IPS DF 19.7 (cell line): ENCODE results near the gene HOXA6.

Source experiments
- DNase-seq: peaks from one replicate; pipeline ENCODE4 v3.0.0-alpha.2; 2013; ENCODE audit warnings: low read depth, low spot score

The HOXA6 gene

DNA sequence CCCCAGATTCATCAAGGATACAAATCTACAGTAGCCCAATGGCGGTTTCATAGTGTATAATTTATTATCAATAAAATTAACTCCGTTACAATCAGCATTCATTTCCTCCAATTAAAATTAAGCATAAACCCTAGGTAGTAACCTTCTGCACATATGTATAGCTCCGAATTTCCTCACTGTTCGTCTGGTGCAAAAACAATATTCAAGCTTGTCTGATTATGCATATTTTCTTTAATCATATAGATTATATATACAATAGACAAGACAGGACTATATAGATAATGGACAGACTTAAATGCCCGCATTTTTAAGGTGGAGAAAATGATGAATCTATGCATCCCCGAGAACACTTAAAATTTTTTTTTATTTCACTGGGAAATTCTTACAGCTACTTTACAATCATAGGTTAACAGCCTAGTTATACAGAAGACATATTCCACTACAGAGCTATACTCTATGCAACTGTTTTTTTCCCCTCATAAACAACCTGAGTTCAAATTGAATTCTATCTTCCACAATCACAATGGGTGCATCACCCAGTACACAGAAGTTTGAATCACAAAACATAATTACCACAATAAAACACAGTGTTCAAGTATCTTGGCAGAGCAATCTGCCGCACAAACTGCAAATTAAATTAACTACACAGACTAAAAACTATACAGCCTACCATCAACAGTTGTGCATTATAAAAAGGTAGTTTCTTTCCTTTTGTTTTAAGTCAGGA, 15.2 kb upstream of the HOXA6 start:
- DNase-seq: no peak

DNA sequence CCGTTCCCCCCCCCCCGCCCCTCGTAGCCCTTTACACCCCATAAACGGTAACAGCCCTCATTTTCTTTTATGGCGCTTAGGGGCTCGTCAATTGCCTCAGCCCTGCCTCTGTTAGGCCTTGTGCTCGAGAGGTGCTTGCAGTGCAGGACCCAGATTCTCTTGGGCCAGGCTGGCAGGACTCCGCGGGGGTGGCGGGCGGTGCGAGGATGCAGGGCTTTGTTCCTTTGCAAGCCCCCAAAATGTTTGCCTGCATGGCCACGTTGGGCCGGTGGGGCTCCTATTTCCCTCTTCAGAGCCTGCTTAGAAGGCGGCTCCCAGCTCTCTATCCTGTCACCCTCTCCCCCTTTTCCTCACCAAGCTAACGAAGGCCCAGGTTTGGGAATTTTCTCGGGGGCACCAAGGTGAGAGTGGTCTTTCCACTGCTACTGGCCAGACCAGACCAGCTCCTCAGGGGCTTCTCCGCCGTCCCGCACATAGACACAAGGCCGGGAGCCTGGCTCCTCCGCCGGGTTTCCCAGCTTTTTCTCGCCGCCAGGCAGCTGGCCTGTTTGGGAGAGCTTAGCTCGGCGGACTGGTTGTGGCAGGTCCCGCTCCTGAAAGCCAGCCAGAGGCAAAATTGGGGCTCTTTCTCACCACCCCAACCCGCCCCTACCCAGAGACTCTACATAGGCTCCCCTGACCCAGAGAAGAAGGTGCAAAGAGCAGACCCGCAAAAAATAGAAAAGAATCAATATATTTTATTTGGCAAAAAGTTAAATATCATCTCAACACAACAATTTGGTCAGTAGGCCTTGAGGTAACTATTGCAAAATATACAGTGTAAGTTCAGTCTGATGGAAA, 14.4 kb upstream of the HOXA6 start:
- no peak for DNase-seq

DNA sequence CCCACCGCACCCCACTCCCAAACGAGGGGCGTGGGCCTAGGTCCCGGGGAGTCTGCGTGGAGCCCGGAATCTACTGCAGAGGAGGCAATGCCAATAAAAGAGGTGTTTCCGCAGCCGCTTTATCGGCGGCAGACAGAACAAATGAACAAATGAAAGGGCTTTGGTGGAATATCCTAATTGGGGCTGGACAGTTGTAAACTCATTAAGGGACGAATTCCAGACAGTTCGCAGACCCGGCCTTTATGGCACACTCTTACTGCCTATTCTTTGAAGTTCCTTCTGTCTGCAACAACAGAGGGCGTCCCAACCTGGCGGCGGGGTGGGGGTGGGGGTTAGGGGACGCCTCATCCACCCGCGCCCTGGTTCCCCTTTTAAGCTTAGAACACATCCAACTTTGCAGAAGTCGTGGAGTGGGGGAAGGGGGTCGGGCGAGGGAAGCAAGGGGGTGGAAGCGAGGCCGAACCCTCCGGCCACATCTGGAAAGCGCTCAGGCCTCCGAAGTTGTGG, 13.7 kb upstream of the HOXA6 start:
- DNase-seq: no peak

DNA sequence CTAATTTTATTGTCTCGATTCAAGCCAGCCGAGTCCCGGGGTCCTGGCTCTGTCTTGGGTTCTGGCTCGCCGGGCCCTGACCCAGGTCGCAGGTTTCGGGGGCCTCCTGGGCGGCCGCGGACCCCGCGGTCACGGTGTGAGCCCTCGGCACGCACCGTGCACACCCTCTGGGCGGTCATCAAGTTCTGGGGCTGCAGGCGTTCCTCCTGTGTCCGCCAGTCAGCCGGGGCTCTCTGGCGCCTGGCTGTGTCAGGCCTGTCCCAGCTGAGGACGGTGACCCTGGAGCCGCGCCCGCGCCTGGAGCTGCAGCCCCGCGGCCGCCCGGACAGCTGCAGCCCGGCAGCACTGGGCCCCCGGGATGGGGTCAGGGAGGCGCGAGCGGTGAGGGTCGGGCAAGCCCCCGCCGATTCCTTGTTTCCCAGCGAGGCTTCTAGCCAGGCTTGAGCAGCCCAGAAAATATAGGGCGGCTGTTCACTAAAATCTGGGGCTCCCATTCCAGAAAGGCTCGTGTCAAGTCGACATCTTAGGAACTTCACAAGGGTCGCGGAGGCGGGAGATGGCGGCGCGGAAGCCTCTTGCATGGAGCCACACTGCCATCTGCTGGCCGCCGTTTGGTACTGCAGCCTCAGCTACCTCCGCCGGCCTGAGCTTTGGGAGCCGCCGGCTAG, 13.1 kb upstream of the HOXA6 start:
- DNase-seq: no peak

DNA sequence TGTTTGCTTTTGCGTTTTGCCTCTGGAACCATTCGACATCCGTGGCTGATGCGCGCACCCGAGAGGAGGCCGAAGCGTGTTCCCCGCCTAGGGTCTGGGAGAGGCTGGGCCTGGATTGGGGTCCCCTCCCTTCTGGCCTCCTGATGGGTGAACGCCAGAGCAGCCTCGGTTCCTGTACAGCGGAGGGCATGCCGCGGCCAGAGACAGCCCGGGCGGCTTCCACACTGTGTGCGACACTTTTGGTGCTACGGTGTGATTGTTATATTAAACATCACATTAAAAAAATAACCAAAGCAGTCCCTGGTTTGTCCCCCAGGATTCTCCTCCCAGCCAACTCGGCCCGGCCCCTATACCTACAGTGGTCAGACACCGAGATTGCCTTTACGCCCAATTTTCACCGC, 12.6 kb upstream of the HOXA6 start:
- no peak for DNase-seq

DNA sequence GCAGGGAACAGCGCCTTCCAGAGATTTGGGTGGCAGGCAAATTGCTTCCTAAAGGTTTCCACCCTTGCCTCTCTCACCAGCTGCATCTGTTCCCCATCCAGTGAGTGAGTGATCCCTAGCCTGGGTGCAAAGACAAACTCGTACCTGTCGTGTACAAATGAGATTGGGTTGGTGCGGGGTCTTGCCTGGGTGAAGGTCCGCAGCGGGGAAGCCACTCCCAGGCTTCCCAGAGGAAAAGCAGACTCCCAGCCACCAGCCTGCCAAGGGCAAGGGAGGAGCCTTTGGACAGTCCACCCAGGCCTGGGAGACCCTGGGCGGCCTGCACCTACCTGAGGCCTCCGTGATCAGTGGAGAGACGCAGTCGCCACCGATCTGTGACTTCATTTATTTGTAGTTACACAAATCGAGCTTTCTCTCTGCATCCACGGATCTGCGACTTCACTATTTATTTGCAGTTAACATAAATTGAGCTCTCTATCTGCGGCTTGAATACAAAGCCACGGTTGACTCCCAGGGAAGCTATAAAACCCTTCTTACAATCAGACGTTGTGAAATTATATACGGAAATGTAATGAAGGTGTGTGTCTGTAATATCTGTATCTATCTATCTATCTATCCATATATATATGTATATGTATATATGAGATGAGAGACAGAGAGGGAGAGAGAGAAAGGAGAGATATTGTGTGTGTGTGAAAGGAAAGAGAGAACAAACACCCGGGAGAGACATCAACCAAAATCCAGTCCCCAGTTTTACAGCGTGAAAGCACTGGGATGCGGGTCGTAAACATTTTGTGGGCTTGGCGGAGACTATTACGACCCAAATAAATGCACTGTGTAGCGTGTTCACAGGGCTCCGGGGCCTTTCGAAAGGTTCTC, 11.9 kb upstream of the HOXA6 start:
- no peak for DNase-seq

DNA sequence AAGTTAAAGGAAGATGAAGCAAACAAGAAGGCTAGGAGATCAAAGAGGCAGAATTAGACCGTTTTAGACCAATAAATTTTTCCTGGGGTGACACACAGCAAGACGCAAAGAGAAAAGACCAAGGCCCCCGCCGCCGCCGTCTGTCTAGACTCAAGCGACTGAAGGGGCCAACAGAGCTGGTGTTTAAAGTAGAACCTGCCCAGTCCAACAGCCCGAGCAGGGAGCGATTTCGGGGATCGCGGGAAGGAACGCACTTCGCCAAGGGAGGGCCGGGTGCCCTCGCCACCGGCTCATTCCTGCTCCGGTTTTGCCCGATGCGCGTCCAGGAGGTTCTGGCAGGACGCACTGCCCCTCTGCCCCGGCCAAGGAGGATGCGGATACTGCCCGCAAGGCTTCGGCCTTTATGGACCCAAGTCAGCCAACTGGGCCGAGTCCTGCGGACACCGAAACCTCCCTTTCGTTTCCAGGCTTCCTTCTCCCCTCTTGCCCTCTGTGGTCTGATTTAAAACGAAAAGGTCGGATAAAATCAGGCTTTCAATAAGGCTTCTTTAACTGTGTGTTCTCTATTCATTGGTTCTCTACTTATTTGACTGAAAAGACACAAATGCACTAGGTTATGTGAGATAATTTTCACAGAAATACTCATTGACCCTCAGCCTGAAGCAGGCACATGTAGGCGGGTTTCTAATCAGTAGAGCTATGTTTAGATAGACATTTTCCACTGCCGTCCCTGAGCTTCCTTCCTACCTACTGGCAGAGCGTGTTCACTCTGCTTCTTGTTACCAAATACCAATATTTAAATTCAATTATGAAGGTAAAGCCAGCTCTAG, 11.1 kb upstream of the HOXA6 start:
- no peak for DNase-seq

DNA sequence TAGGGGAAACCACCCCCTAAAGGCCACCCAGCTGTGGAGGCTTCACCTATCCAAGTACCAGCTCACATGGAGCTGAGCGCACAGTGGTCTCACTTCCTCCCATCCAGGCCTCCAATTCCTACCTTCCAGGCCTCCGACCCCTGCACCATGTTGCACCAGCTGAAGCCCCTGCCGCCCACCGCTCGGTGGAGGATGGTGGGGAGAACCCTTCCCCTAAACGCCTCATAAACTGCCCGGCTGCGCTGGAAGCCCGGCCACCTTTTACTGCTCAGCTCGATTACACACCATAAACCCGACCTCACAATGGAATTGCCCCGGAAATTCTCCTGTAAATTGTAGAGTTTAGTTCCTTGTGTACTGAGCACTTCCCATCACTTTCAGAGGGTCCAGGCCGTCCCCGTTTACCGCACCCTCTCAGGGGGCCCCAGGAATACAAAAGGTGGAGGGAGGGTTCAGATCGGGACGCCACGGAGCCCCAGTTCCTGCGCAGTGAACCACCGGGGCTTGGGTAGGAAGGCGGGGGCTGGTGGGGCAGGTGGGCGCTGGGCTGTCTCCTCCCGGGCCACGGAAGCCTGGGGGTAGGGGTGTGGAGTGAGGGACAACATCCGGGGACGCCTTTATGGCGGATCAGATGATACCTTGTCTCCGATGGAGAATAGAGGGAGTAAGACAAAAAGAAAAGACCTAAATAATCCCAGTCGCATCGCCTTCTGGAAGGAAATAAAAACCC, 10.3 kb upstream of the HOXA6 start:
- no peak for DNase-seq

DNA sequence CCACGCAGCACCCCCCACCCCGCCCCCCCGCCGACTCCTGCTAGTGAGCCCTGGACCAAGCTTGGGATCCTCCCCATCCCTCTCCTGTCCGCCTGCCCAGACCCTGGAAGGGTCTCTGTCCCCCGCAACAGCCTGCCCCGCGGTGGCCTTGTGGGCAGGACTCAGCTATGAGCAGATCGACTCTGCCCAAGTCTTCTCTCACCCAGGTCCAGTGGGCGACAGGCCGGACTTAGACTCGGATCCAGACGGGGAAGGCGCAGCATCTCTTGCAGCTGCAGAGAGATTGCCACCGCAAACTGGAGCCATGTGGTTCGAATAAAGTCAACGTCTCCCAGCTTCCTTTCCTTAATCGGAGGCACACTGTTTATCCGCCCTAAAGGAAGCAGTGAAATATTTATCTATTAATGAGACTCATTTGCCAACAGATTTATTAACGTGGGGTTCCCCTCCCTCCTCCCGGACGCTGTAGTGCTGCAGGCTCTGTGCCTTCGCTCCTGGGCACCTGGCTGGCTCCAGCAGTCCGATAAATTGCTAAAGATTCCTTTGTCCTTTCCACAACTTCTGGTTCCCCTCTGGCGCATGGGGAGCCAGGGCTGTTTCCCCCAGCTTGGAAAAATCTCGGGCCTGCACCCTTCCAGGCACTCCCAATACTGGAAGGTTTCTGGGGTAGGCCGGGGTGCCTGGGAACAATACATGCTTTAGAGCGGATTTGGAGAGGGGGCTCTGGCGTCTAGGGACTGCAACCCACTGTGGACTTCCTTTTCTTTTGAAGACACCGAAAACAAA, 9.5 kb upstream of the HOXA6 start:
- DNase-seq: no peak

DNA sequence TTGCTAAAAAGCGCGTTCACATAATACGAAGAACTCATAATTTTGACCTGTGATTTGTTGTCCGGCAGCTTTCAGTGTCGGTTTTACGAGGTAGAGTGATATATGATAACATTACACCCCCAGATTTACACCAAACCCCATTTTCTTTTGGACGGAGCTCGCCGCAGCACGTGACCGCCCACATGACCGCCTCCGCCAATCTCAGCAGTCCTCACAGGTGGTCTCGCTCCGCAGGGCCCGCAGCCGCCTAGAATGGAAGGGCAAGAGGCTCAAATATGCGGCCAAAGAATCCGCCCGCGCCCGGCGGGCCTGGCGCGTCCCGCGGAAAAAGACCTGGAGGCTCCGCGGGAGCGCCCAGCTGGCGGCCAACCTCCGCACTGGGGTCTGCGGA, 8.9 kb upstream of the HOXA6 start, which contains the start of gene HOXA7:
Gene HOXA7 (minus strand): TSS at position 168 of the 391 bp plus-strand sequence. CDS start 130 bp downstream, at position 38.
- DNase-seq: no peak

DNA sequence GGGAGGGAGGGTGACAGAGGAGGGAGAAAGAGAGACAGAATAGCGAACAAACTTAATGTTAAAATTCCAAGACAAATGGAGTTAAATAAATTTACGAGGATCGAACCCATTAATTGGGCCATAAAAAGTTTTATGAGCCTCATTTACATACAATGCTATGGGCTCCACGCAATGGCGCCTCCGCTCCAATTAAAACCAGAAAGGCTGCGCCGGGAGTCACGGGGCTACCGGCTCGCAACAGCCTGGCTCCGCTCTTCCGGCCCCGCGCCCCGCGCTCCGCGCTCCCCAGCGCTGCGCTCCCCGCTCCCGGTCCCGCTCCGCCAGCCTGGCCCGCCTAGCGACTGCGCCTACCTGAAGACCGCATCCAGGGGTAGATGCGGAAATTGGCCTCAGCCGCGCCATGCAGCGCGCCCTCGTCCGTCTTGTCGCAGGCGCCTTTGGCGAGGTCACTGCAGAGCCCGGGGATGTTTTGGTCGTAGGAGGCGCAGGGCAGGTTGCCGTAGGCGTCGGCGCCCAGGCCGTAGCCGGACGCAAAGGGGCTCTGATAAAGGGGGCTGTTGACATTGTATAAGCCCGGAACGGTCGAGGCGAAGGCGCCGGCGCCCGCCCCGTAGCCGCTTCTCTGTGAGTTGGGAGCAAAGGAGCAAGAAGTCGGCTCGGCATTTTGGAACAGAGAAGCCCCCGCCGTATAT, 8.4 kb upstream of the HOXA6 start:
- no peak for DNase-seq

DNA sequence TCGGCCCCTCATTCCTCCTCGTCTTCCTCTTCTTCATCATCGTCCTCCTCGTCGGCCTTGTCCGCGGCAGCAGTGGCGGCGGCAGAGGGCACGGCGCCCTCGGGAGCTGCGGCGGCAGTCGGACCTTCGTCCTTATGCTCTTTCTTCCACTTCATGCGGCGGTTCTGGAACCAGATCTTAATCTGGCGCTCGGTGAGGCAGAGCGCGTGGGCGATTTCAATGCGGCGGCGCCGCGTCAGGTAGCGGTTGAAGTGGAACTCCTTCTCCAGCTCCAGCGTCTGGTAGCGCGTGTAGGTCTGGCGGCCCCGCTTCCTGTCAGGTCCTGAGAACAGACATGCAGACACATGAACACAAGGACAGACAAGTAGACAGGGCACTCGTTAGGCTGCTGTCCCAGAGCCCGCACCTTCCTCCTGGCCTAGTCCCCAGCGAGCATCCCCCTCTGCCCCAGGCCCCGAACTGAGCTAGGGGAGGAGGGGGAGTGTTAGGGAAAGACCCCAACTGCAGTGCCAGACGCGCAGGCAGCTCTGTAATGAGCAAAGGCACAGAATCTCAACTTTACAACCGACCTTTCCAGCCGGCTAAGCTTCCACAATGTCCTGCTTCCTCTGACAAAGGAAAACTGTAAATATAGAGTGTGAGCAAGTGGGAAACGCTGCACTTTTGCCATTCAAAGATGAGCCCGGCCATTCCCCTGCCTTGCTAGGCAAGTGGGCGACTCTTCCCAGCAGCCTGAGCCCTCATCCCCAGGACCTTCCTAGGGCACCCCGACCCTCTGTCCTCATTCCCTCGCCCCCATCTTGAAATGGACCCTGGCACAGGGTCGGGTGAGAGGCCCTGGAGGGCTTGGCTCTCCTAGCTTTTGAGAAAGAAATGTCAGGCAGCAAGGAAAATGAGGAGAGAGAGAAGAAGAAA, 7.6 kb upstream of the HOXA6 start:
- no peak for DNase-seq

DNA sequence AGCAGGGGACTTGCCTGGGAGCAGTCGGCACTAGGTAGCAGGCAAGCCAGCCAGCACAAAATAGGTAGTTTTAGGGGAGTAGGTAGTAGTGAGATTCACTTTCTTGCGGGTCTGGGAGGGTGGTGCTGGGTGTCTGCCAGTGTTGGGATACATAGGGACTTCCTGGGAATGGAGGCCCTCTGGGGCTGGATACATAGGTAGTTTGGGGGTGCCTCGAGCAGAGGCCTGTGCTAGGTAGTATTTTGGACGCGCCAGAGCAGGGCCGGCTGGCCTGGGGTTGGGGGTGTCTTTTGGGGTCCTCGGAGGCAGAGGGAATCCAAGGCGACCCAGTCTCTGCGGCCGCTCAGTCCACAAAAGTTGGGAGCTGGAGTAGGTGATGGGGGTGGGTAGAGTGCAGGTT, 6.8 kb upstream of the HOXA6 start:
- DNase-seq: no peak

DNA sequence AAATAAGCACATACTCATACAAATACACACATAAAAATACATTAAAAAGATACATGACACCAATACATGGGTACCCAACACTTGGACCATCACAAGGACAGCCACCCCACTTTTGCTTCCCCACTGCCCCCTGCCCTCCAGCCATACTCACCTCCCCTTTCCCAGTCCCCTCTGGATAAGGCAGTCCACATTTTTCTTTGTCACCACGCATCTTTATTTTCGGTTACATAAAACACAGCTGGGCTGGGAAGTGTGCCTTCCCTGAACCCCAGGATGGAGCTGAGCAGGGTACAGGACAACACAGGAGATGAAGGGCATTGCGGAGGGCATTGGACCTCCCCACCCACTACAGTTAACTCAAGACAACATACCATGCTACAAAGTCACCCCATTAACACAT, 6.0 kb upstream of the HOXA6 start:
- no peak for DNase-seq

DNA sequence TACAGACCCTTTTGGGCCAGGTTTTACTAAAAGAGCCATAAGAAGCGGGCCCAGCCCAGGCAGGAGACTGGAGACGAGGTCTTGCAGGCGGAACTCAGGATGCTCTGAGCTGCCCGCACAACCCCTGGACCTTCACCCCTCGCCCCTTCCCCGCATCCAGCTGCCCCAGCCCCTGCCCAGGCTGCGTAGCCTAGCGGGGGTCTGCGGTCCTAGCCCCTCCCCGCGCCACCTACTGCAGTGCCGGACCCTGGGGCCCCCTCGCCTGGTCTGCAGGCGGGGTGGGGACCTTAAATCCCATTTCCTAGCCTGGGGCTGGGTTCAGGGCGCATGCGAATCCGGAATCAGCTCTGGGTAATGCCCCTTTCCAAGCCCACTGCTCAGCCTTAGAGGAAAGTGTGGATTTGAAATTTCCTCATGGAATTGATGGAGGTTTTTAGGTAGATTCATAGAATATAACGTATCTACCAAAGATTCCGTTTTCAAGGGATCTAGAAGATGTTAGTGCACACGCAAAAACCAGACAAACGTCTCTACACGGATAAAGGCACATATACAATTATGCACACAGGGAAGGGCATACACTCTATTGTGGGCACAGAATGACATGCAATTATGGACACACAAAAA, 5.4 kb upstream of the HOXA6 start:
- no peak for DNase-seq

DNA sequence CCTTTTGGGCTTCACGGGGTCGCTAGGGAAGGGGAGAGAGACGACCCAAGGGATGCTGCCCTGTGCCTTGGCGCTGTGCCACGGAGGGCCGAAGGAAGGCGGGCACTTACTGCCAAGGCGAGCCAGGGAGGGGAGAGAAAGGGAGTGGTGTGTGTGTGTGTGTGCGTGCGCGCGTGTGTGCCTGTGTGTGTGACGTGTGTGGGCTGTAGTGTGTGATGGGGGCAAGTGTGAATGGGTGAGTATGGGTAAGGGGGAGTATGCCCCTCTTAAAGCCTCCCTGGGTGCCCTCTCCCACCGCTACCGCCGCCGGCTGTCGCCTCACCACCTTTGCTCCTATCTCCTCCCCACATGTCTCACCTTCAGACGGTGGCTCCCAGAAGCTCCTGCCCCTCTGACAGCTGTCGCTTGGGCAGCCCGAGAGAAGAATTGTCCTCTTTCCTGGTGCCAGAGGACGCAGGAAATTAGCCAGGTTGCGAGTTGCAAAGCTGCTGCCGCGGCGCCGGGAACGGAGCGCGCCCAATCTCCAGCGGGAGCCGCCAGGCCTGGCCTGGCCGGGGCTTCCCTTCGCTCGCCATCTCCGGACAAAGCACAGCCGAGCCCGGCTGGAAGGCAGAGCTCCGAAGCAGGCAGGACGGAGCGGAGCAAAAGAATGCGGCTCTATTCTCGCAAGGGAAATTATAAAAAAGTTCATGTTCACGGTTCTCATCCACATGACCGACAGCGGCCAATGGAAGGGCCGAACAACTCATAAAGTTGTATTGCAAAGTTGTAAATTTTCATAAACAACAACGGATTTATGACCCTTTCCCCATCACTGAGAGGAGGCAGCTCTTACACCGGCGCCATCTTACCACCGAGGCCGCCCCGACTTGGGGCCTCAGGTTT, 4.6 kb upstream of the HOXA6 start, which contains the start of gene HOXA3:
Gene HOXA3 (minus strand): TSS at position 653 of the 885 bp plus-strand sequence. CDS start 41,943 bp downstream, outside the sequence.
- DNase-seq: no peak
